Embryonic facial prominence (tissue), 1 donor: ENCODE measurements around the gene SLC25A22.

ENCODE experiments used
- DNase-seq: peaks from one replicate; pipeline ENCODE4 v3.0.0-alpha.2; 2016; ENCODE audit errors: extremely low spot score

Gene SLC25A22

GRCh38 chr11:798093-798713 is at the start of gene SLC25A22:
SLC25A22 (minus strand) TSS chr11:798281; CDS start chr11:795006, 3,275 bp downstream.
- peak; percentile 47 for DNase-seq

- DNase-seq = no peak
These were observed 49.8 kb upstream of the SLC25A22 start for GRCh38 chr11:847876-848275.

- no peak for DNase-seq
These were observed 48.5 kb upstream of the SLC25A22 start for GRCh38 chr11:846496-847098.

- DNase-seq = no peak
These were observed 47.9 kb upstream of the SLC25A22 start for GRCh38 chr11:845872-846495.

GRCh38 chr11:844693-845644 is 46.9 kb upstream of the SLC25A22 start:
- peak; percentile 64 for DNase-seq

GRCh38 chr11:843818-844692 is 46.0 kb upstream of the SLC25A22 start:
- peak; percentile 64 for DNase-seq

GRCh38 chr11:843086-843734 is 45.1 kb upstream of the SLC25A22 start:
- DNase-seq = no peak

GRCh38 chr11:842370-843002 is 44.4 kb upstream of the SLC25A22 start, which contains the start of the genes POLR2L and TSPAN4:
POLR2L (minus strand) TSS chr11:842529; CDS start chr11:842508, 21 bp downstream.
TSPAN4 (plus strand) TSS chr11:842852; CDS start chr11:850305, 7,453 bp downstream.
- DNase-seq = peak; percentile 78

- DNase-seq = no peak
These were observed 43.9 kb upstream of the SLC25A22 start for GRCh38 chr11:841981-842369.

- no peak for DNase-seq
These were observed 42.0 kb upstream of the SLC25A22 start for GRCh38 chr11:839875-840617.

GRCh38 chr11:839280-839623 is 41.2 kb upstream of the SLC25A22 start:
- no peak for DNase-seq

- DNase-seq = no peak
These were observed 40.6 kb upstream of the SLC25A22 start for GRCh38 chr11:838441-839279.

GRCh38 chr11:837990-838307 is 39.9 kb upstream of the SLC25A22 start:
- DNase-seq = no peak

- DNase-seq = no peak
These were observed 39.3 kb upstream of the SLC25A22 start for GRCh38 chr11:837189-837989.

- no peak for DNase-seq
These were observed 38.6 kb upstream of the SLC25A22 start for GRCh38 chr11:836700-837099.

- DNase-seq = no peak
These were observed 38.2 kb upstream of the SLC25A22 start for GRCh38 chr11:836274-836673.
